Eye (tissue), 1 donor: ENCODE data around the gene MAD2L1BP.
A peak's percentile ranks its signal among the peaks of the same experiment; 100 is the strongest.

Experiments used
- DNase-seq: peaks from one replicate; pipeline ENCODE4 v3.0.0-alpha.2; 2015

Gene MAD2L1BP

DNA sequence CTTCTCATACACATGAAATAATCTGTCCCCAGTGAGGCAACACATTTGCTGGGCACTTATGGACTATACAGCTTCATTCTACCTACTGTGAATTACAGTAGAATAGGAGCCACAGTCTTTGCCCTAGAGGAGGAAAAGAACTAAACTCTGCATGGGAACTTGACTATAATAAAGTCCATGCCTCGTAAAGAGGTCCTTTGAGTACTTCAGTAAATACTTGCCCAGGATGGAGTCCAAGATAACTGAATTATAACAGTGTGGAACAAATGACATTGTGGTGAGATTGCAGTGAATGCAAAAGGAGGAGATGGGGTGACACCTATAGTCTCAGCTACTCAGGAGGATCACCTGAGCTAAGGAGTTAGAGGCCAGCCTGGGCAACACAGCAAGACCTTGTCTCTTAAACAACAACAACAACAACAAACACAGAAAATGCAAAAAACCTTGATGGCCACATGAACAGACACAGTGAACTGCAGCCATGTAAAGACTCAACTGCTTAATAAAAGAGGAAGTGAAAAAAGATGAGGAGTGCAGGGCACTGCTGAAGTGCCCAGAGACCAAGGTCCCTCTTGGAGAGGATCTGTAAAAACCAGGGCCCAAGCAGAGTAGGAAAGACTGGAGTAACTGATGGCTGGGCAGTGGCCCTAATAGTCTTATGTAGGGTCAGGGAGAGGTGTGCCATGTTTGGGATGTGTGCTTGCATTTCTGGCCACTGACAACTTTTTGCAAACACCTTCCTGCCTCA is 48.2 kb downstream of the MAD2L1BP start:
- DNase-seq, result no peak

- no peak for DNase-seq
Measured at GRCh38 chr6:43687079-43687436, 51.4 kb downstream of the MAD2L1BP start.

GRCh38 chr6:43687437-43688347 is 52.1 kb downstream of the MAD2L1BP start, which contains the start of gene MRPS18A:
Gene MRPS18A, minus strand, starts transcription at chr6:43687791. Its CDS starts 12 bp downstream, at chr6:43687779.
- DNase-seq, result peak; percentile 84

DNA sequence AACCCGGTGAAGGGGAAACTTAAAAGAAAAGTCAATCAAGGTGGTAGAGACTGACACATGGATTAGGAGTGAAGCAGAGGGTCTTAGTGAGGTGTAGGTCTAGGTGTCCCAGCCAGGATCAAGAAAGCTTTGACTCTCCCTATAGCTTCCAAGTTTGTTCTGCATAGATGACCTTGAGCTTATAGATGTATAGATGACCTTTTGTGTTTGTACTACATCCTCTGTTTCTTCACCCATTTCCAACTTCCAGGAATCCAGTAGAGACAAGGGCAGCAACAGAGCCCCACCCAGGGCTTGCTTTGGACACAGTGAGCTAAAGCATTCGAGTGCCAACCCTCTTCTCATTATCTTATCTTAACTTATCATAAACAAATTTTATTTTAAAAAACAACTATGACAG is 53.8 kb downstream of the MAD2L1BP start:
- no peak for DNase-seq
